Transverse colon (tissue), 4 donors: ENCODE data around the gene MCM3AP. TPM values are rescaled to one million over a fixed set of nuclear protein-coding genes. Genes with fewer than 3 reads are reported as not detected.

Experiments used
- DNase-seq: peaks from one replicate; pipeline ENCODE4 v3.0.0-alpha.2; 2019
- H3K27ac ChIP-seq, 4 donors: fragments of 200-600 bp; sonication (generic); 2 replicates each; pipeline ENCODE4 v1.5.1; 2016 to 2018; ENCODE audit warnings: inconsistent platforms in 4 of 4
- H3K27me3 ChIP-seq: fragments of 200-600 bp; sonication (generic); 2 replicates; pipeline ENCODE4 v1.5.1; 2017; ENCODE audit warnings: inconsistent platforms
- H3K36me3 ChIP-seq, 4 donors: fragments of 200-600 bp; sonication (generic); 2 replicates each; pipeline ENCODE4 v1.5.1; 2017 to 2019; ENCODE audit warnings: inconsistent platforms in 4 of 4
- H3K4me1 ChIP-seq, 4 donors: fragments of 200-600 bp; sonication (generic); 2 replicates each; pipeline ENCODE4 v1.5.1; 2017 to 2020; ENCODE audit warnings: inconsistent platforms in 4 of 4
- H3K4me3 ChIP-seq, 4 donors: fragments of 200-600 bp; sonication (generic); 1 replicate in 1 of 4; 2 replicates in 3 of 4; pipeline versions ENCODE4 v1.5.1 to v1.6.1; 2017 to 2019; ENCODE audit warnings: inconsistent platforms in 4 of 4
- H3K9me3 ChIP-seq, 2 donors: fragments of 200-600 bp; sonication (generic); 2 replicates each; pipeline ENCODE4 v1.5.1; 2017 to 2019; ENCODE audit warnings: inconsistent platforms in 2 of 2
- EP300 ChIP-seq: sonication (generic); formaldehyde crosslinking; IDR thresholded peaks from one replicate; pipeline ENCODE4 v1.6.1; 2017; ENCODE audit warnings: antibody characterized with exemption, low read depth
- POLR2A ChIP-seq: fragments of 450-650 bp; IDR thresholded peaks from one replicate; pipeline ENCODE4 v1.6.1; 2016; ENCODE audit warnings: antibody characterized with exemption, mild to moderate bottlenecking, moderate library complexity
- POLR2AphosphoS5 ChIP-seq, 3 donors: sonication (generic); formaldehyde crosslinking; IDR thresholded peaks; one replicate each; pipeline ENCODE4 v1.6.1; 2016; ENCODE audit warnings: antibody characterized with exemption in 3 of 3
- WGBS, 2 donors: methylation state at CpG; one replicate each; pipeline ENCODE4 v1.1.5; 2018; ENCODE audit warnings: low coverage in 1 of 2; 5-methylcytosine and 5-hydroxymethylcytosine counted together
- in situ Hi-C, 4 donors: fragments of 200-750 bp; cut with MboI; loops; one replicate each; pipeline versions ENCODE4 v1.15.0 to v1.15.1; 2017; ENCODE audit warnings: low sequenced_read_pairs in 3 of 4, low pct_ligation_motif_present in 1 of 4, low pct_unique_long_range_greater_than_20kb in 1 of 4
- intact Hi-C: fragments of 100-400 bp; cut with DNase I; formaldehyde crosslinking; loops from one replicate; pipeline ENCODE4 v1.15.1; 2023; ENCODE audit warnings: low total_unique reads
- total RNA-seq, 4 donors: library from RNA; depleted of rRNA; stranded (reverse); fragments of >200 nt; gene quantifications; one replicate each; pipeline ENCODE4 v1.1.0, GENCODE V29; 2016
- TF ChIP-seq, protein P1 (sequence below), 5 experiments: fragments of 200-600 bp in 3 of 5; fragments of 450-650 bp in 2 of 5; sonication (generic) in 3 of 5; IDR thresholded peaks; 1 replicate in 2 of 5; 2 replicates in 3 of 5; pipeline ENCODE4 v1.5.1; 2016 to 2017; ENCODE audit warnings: antibody characterized with exemption in 5 of 5, inconsistent platforms in 3 of 5, mild to moderate bottlenecking in 2 of 5, moderate library complexity in 1 of 5

MCM3AP gene
- total RNA-seq, 4 donors from 2014 or later: 87.4 to 348 (median 108) TPM

DNA sequence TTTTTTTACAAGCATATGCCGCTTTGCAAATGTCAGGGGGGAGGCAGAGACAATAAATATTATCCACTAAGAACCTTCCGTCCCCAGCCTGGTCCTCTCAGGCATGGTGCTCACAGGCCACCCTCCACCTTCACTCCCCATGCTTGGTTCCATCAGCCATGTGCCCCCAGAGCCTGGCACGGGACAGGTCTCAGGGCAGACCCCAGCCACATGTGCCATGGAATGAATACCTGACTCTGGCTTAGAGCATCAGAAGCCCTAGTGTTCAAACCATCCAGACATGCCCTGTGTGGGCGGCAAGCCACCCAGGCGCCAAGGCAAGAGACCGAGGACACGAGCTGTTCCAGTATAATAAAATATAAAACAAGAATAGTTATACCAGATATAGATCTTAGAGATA is 62.2 kb downstream of the MCM3AP start:
- Histone ChIP-seq H3K4me3 (no peak overlapping the region), H3K36me3 (peaks cover 0 to 6% (median 0%) of the 10 kb centered on the region in 4 donors), H3K9me3 (no peaks in the 10 kb centered on the region), H3K4me1 (peaks cover 9 to 21% (median 19%) of the 10 kb centered on the region in 4 donors), H3K27ac (no peak overlapping the region), H3K27me3 (no peaks in the 10 kb centered on the region)
- DNase-seq: no peak
- 73 to 92% methylated on average over 5 to 7 of the region's 7 CpGs for WGBS, 2 donors
- in situ Hi-C loops: no loop called here
- intact Hi-C loops: no loop called here
- TF ChIP-seq POLR2AphosphoS5 (IDR thresholded peaks at IDR 0.05) (no peak), POLR2A (no peak), EP300 (no peak)
- TF ChIP-seq, protein P1, sequence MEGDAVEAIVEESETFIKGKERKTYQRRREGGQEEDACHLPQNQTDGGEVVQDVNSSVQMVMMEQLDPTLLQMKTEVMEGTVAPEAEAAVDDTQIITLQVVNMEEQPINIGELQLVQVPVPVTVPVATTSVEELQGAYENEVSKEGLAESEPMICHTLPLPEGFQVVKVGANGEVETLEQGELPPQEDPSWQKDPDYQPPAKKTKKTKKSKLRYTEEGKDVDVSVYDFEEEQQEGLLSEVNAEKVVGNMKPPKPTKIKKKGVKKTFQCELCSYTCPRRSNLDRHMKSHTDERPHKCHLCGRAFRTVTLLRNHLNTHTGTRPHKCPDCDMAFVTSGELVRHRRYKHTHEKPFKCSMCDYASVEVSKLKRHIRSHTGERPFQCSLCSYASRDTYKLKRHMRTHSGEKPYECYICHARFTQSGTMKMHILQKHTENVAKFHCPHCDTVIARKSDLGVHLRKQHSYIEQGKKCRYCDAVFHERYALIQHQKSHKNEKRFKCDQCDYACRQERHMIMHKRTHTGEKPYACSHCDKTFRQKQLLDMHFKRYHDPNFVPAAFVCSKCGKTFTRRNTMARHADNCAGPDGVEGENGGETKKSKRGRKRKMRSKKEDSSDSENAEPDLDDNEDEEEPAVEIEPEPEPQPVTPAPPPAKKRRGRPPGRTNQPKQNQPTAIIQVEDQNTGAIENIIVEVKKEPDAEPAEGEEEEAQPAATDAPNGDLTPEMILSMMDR (IDR thresholded peaks at IDR 0.05): no peak

DNA sequence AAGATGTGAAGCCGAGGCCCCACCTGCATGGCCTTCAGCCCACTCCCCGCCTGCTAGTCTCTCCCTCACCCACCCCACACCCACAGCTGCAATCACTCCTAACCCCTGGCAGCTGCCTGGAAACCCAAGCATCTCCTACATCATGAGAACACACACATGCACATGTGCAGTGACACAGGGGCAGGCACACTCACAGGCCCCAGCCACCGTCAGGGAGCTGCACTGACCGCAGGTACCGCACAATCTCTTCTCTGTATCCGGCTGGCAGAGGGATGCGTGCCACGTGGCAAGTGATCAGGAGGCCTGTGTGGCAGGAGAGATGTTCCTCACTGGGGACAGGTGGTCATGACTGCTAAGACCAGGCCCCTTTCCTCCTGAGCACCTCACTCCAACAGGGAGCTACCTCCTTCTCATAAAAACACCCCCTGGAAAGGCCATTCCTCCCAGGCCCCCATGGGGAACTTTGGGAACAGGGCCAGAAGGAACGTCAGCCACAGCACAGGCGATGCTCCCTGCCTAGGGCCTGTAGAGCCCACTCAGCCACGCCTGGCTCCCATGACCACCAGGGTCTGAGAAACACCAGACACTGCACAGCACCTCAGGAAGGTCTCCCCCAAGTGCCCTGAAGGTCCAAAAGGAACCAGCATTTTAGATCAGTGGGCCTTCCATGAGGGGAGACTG is 62.8 kb downstream of the MCM3AP start:
- H3K4me1 ChIP-seq: peaks cover 7 to 18% (median 15%) of the 10 kb centered on the region in 4 donors
- in situ Hi-C loops (no loop called here), intact Hi-C loops (no loop called here)
- WGBS, 2 donors: 88% methylated on average over 11 of the region's 11 CpGs; no CpG with 5 or more reads in 1 of the 2 donors
- H3K4me3 ChIP-seq: no peak overlapping the region
- no peak for DNase-seq
- no peaks in the 10 kb centered on the region for H3K9me3 ChIP-seq
- no peak overlapping the region for H3K27ac ChIP-seq
- no peaks in the 10 kb centered on the region for H3K27me3 ChIP-seq
- peaks cover 0 to 6% (median 0%) of the 10 kb centered on the region in 4 donors for H3K36me3 ChIP-seq
- TF ChIP-seq, protein P1 (IDR thresholded peaks at IDR 0.05): no peak
- no peak for TF ChIP-seq POLR2A
- TF ChIP-seq EP300: no peak
- TF ChIP-seq POLR2AphosphoS5 (IDR thresholded peaks at IDR 0.05): no peak

DNA sequence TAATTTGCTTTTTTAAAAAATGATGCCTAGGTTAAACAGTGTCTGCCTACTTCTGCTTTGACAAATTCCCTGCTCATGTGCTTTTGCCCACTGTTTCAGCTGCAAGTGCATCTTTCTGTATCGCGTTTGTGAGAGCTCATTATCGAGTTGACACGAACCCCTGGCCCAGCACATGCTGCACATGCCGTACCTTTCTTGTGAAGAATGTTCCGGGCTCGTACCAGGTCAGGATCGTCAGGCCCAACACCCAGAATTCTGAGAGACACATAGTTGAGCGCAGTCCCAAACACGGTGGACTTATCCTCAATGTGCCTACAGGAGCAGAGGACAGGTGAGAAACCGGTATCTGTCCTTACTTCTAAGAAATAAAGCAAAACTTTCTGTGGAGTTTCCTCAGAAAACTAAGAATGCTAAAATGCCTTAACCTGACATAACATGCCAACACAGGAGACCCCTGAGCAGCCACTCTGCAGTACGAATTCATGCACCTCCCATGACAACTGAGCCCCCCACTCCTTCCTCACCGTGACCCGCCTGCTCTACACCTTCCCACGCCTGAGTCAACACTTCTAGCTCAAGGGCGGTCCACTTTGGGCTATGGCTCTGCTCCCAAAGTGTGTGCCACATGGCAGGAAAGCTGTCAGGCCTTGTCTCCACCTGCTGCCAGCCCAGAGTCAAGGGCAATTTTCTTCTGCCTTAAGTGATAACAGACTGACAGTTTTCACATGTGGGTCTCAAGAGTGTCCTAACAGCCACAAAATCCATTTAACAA is 63.6 kb downstream of the MCM3AP start:
- Histone ChIP-seq H3K9me3 (no peaks in the 10 kb centered on the region), H3K4me1 (peaks cover 0 to 10% (median 8%) of the 10 kb centered on the region in 4 donors), H3K36me3 (peaks cover 0 to 6% (median 0%) of the 10 kb centered on the region in 4 donors), H3K27me3 (no peaks in the 10 kb centered on the region), H3K4me3 (no peak overlapping the region), H3K27ac (no peak overlapping the region)
- intact Hi-C loops (no loop called here), in situ Hi-C loops (no loop called here)
- DNase-seq: no peak
- TF ChIP-seq POLR2A: no peak
- TF ChIP-seq, protein P1 (IDR thresholded peaks at IDR 0.05): no peak
- TF ChIP-seq EP300: no peak
- TF ChIP-seq POLR2AphosphoS5 (IDR thresholded peaks at IDR 0.05): no peak
- WGBS, 2 donors: 80 to 92% methylated on average over 7 to 16 of the region's 16 CpGs

DNA sequence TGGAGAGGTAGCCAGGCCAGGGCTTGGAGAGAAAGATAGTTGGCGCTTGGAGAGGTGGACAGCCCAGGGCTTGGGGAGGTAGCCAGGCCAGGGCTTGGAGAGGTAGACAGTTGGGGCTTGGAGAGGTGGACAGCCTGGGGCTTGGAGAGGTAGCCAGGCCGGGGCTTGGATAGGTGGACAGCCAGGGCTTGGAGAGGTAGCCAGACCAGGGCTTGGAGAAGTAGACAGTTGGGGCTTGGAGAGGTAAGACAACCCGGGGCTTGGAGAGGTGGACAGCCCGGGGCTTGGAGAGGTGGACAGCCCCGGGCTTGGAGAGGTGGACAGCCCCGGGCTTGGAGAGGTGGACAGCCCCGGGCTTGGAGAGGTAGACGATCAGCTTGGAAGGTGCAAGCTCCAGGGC is 64.6 kb downstream of the MCM3AP start:
- in situ Hi-C loops (no loop called here), intact Hi-C loops (no loop called here)
- TF ChIP-seq POLR2AphosphoS5 (IDR thresholded peaks at IDR 0.05): no peak
- H3K4me1 ChIP-seq: peaks cover 0 to under 1% (median 0%) of the 10 kb centered on the region in 4 donors
- no peaks in the 10 kb centered on the region for H3K9me3 ChIP-seq
- 92% methylated on average over 2 to 8 of the region's 8 CpGs for WGBS, 2 donors
- no peaks in the 10 kb centered on the region for H3K27me3 ChIP-seq
- no peak overlapping the region for H3K27ac ChIP-seq
- no peak overlapping the region for H3K4me3 ChIP-seq
- no peak for DNase-seq
- H3K36me3 ChIP-seq: peaks cover 0 to 6% (median 0%) of the 10 kb centered on the region in 4 donors
